Endothelial cell of umbilical vein (primary cell): Measurements from ENCODE around the gene MEGF10. TPM values are rescaled to one million over a fixed set of nuclear protein-coding genes. Genes with fewer than 3 reads are reported as not detected.

ENCODE experiments used
- BruUV-seq: library from RNA; stranded (reverse); fragments of 400-500 nt; replicated peaks from 2 replicates; lab custom pipeline; 2021; lab: Mats Ljungman, UMichigan
- CTCF ChIA-PET: fragments of 300-600, 350-600 bp; sonication (Branson Sonifier 250); formaldehyde crosslinking; loops from one replicate; lab custom pipeline; 2021; ENCODE audit warnings: antibody characterized with exemption, inconsistent platforms; lab: Charles Lee
- POLR2A ChIA-PET: fragments of 300-600, 350-600 bp; sonication (Branson Sonifier 250); formaldehyde crosslinking; loops from one replicate; lab custom pipeline; 2021; ENCODE audit warnings: antibody characterized with exemption, inconsistent platforms; lab: Charles Lee
- DNase-seq: peaks from one replicate; pipeline ENCODE4 v3.0.0-alpha.2; 2011; ENCODE audit warnings: low read depth, low spot score
- FAIRE-seq: peaks from 2 replicates; lab custom pipeline; 2011; peaks lifted over from hg19 to GRCh38; lab: Jason Lieb, UNC
- H2AFZ ChIP-seq: 2 replicates; pipeline ENCODE4 v1.6.0; 2012; ENCODE audit warnings: low read depth, low read length, control low read depth, inconsistent platforms
- H3K27ac ChIP-seq: 2 replicates; pipeline ENCODE4 v1.5.1; 2011; ENCODE audit warnings: low read depth, mild to moderate bottlenecking, control low read depth, low read length, moderate library complexity; ENCODE audit not compliant: insufficient read depth
- H3K27me3 ChIP-seq, 2 experiments: 2 replicates each; pipeline versions ENCODE4 v1.6.0 to v1.6.1; 2011; ENCODE audit warnings: low read length in 2 of 2, mixed read lengths in 1 of 2; ENCODE audit not compliant: control insufficient read depth in 2 of 2, insufficient read depth in 2 of 2
- H3K36me3 ChIP-seq, 2 experiments: 2 replicates in 1 of 2; 3 replicates in 1 of 2; pipeline ENCODE4 v1.5.1; 2011; ENCODE audit warnings: low read length in 2 of 2, mild to moderate bottlenecking in 1 of 2, moderate library complexity in 1 of 2; ENCODE audit not compliant: control insufficient read depth in 2 of 2, insufficient read depth in 2 of 2; ENCODE audit errors: extremely low read depth in 1 of 2
- H3K4me1 ChIP-seq: 3 replicates; pipeline ENCODE4 v1.5.1; 2011; ENCODE audit warnings: mild to moderate bottlenecking, low read length; ENCODE audit not compliant: control insufficient read depth, insufficient read depth; ENCODE audit errors: extremely low read depth
- H3K4me2 ChIP-seq: 2 replicates; pipeline ENCODE4 v1.6.1; 2011; ENCODE audit warnings: low read length, control low read depth, mixed read lengths; ENCODE audit not compliant: insufficient read depth
- H3K4me3 ChIP-seq, 3 experiments: fragments of 200-600 bp in 1 of 3; sonication (generic), shearing (Covaris generic) in 1 of 3; replicated peaks in 1 of 3; 2 replicates each; pipeline ENCODE4 v1.5.1; 2011 to 2016; ENCODE audit warnings: control low read depth in 3 of 3, low read length in 3 of 3, mild to moderate bottlenecking in 2 of 3, inconsistent platforms in 1 of 3, low read depth in 1 of 3, moderate library complexity in 1 of 3; ENCODE audit not compliant: insufficient read depth in 1 of 3
- H3K79me2 ChIP-seq: 2 replicates; pipeline ENCODE4 v1.6.0; 2012; ENCODE audit warnings: low read length, inconsistent platforms; ENCODE audit not compliant: control insufficient read depth, insufficient read depth
- H3K9ac ChIP-seq: replicated peaks from 2 replicates; pipeline ENCODE3; 2011; ENCODE audit warnings: low read length, control low read depth; ENCODE audit not compliant: insufficient read depth; ENCODE audit errors: extremely low read depth
- H3K9me1 ChIP-seq: replicated peaks from 3 replicates; pipeline ENCODE4 v1.6.0; 2011; ENCODE audit warnings: mild to moderate bottlenecking, low read length; ENCODE audit not compliant: control insufficient read depth, insufficient read depth; ENCODE audit errors: extremely low read depth
- H3K9me3 ChIP-seq: replicated peaks from 2 replicates; pipeline ENCODE4 v1.5.1; 2012; ENCODE audit warnings: low read length, inconsistent platforms; ENCODE audit not compliant: control insufficient read depth, insufficient read depth
- H4K20me1 ChIP-seq: replicated peaks from 2 replicates; pipeline ENCODE3; 2011; ENCODE audit warnings: mild to moderate bottlenecking, low read length; ENCODE audit not compliant: control insufficient read depth, insufficient read depth; ENCODE audit errors: extremely low read depth
- EZH2 ChIP-seq: IDR thresholded peaks from 2 replicates; pipeline ENCODE4 v1.6.1; 2012; ENCODE audit warnings: borderline replicate concordance, low read depth, mild to moderate bottlenecking, moderate library complexity, low read length, inconsistent platforms; ENCODE audit not compliant: severe bottlenecking
- FOS ChIP-seq: IDR thresholded peaks from 2 replicates; pipeline ENCODE4 v1.6.1; 2011; ENCODE audit warnings: mild to moderate bottlenecking, low read length, moderate library complexity, borderline replicate concordance; ENCODE audit not compliant: insufficient read depth
- GATA2 ChIP-seq: IDR thresholded peaks from 2 replicates; pipeline ENCODE4 v1.7.0; 2011; ENCODE audit warnings: low read depth, mild to moderate bottlenecking, moderate library complexity, mixed read lengths, low read length; ENCODE audit not compliant: insufficient read length, insufficient read depth
- JUN ChIP-seq: IDR thresholded peaks from 2 replicates; pipeline ENCODE4 v1.6.1; 2011; ENCODE audit warnings: borderline replicate concordance, low read depth; ENCODE audit not compliant: insufficient read length, insufficient read depth
- MYC ChIP-seq: IDR thresholded peaks from one replicate; pipeline ENCODE4 v1.6.1; 2011; ENCODE audit warnings: mild to moderate bottlenecking, low read depth, low read length
- POLR2A ChIP-seq: IDR thresholded peaks from 2 replicates; pipeline ENCODE4 v1.6.1; 2012; ENCODE audit warnings: low read depth, mild to moderate bottlenecking, control low read depth, low read length
- POLR2AphosphoS5 ChIP-seq: IDR thresholded peaks from 2 replicates; pipeline ENCODE4 v1.6.1; 2012; ENCODE audit warnings: low read depth, mild to moderate bottlenecking, control low read depth, low read length, moderate library complexity; ENCODE audit not compliant: insufficient read depth
- dilution Hi-C: fragments of 300-500 bp; cut with MboI; formaldehyde crosslinking; loops from one replicate; pipeline ENCODE4 v1.15.0; 2019; ENCODE audit warnings: low sequenced_read_pairs; ENCODE audit not compliant: extremely low pct_ligation_motif_present
- intact Hi-C: fragments of 100-400 bp; cut with micrococcal nuclease; formaldehyde crosslinking; loops from one replicate; pipeline ENCODE4 v1.10.0; 2022
- polyA plus RNA-seq, 4 experiments: library from polyadenylated mRNA; depleted of rRNA in 3 of 4; stranded (reverse) in 3 of 4; unstranded in 1 of 4; fragments of >200 nt; gene quantifications; 2 replicates each; pipeline versions ENCODE4 v1.2.1 to v1.2.3, GENCODE V29; 2011 to 2012; ENCODE audit warnings: missing spikeins in 1 of 4
- total RNA-seq: library from RNA; stranded (reverse); gene quantifications from 2 replicates; pipeline ENCODE4 v1.2.3, GENCODE V29; 2021
- TF ChIP-seq, protein P1 (sequence below): IDR thresholded peaks from 2 replicates; pipeline ENCODE4 v1.6.1; 2011; ENCODE audit not compliant: insufficient read depth, insufficient read length
- TF ChIP-seq, protein P2 (sequence below), 2 donors: IDR thresholded peaks; 1 replicate in 1 of 2; 2 replicates in 1 of 2; pipeline ENCODE4 v1.5.1; 2011; ENCODE audit warnings: low read length in 2 of 2, mild to moderate bottlenecking in 2 of 2, moderate library complexity in 2 of 2, control low read depth in 1 of 2, inconsistent platforms in 1 of 2, low read depth in 1 of 2; ENCODE audit not compliant: insufficient read depth in 1 of 2; ENCODE audit errors: extremely low read depth in 1 of 2

MEGF10 gene
- total and polyA plus RNA-seq, 2 donors (not counting 3 experiments of a cell fraction or from before 2014, with no cell fraction given) = 0.30 to 1.00 TPM

DNA sequence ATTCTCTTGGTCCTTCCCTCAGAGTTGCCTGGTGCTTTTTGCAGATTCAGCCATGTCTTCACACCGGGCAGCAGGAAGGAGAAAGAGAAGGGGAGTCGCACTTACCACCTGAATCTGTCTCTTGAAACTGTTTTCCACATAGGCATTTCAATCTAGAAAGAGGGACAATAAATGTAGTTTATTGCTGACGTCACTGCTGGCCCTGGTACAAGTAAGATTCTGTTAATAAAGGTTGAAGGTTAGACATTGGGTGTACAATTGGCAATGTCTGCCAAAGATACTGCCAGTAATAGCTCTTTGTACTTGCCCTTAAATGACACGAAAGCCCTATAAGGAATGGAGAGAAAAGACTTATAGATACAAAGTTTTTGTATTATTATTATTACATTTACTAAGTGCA, 72.8 kb downstream of the MEGF10 start:
- H3K27ac ChIP-seq = no peak overlapping the region
- TF ChIP-seq, protein P1, sequence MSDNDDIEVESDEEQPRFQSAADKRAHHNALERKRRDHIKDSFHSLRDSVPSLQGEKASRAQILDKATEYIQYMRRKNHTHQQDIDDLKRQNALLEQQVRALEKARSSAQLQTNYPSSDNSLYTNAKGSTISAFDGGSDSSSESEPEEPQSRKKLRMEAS = no peak
- TF ChIP-seq FOS = no peak
- TF ChIP-seq MYC = no peak
- TF ChIP-seq, protein P2, sequence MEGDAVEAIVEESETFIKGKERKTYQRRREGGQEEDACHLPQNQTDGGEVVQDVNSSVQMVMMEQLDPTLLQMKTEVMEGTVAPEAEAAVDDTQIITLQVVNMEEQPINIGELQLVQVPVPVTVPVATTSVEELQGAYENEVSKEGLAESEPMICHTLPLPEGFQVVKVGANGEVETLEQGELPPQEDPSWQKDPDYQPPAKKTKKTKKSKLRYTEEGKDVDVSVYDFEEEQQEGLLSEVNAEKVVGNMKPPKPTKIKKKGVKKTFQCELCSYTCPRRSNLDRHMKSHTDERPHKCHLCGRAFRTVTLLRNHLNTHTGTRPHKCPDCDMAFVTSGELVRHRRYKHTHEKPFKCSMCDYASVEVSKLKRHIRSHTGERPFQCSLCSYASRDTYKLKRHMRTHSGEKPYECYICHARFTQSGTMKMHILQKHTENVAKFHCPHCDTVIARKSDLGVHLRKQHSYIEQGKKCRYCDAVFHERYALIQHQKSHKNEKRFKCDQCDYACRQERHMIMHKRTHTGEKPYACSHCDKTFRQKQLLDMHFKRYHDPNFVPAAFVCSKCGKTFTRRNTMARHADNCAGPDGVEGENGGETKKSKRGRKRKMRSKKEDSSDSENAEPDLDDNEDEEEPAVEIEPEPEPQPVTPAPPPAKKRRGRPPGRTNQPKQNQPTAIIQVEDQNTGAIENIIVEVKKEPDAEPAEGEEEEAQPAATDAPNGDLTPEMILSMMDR (IDR thresholded peaks at IDR 0.05; ENCODE audit: extremely low read depth in 1 of 2, insufficient read depth in 1 of 2, low read depth in 1 of 2, low read length in 2 of 2) = no peak
- no peak for TF ChIP-seq GATA2
- TF ChIP-seq POLR2A = no peak
- no peak for TF ChIP-seq JUN
- TF ChIP-seq POLR2AphosphoS5 = no peak
- TF ChIP-seq EZH2 = no peak
- BruUV-seq = no TSS peak
- POLR2A ChIA-PET = no interaction called here
- FAIRE-seq = no peak
- H3K4me3 ChIP-seq = no peak overlapping the region
- no peaks in the 10 kb centered on the region for H3K36me3 ChIP-seq
- no peak overlapping the region for H3K4me2 ChIP-seq
- CTCF ChIA-PET = no interaction called here
- no peaks in the 10 kb centered on the region for H3K79me2 ChIP-seq
- DNase-seq = no peak
- dilution Hi-C loops (no loop called here), intact Hi-C loops (no loop called here)
- H3K9ac ChIP-seq = no peak overlapping the region
- no peaks in the 10 kb centered on the region for H4K20me1 ChIP-seq
- H3K9me1 ChIP-seq = no peaks in the 10 kb centered on the region
- H3K4me1 ChIP-seq = peaks cover 3% of the 10 kb centered on the region
- H3K9me3 ChIP-seq = no peaks in the 10 kb centered on the region
- peaks cover 4 to 16% of the 10 kb centered on the region in 2 experiments for H3K27me3 ChIP-seq
- H2AFZ ChIP-seq = no peak overlapping the region
